ENCODE measurements around the gene MZF1. TPM values are rescaled to one million over a fixed set of nuclear protein-coding genes. Genes with fewer than 3 reads are reported as not detected.

MZF1 gene
- total and polyA plus RNA-seq, 10 of the 15 experiments (the other 5 are each of a cell fraction or from before 2014, with no cell fraction given) = 0.38 to 14.7 (median 7.2) TPM

DNA sequence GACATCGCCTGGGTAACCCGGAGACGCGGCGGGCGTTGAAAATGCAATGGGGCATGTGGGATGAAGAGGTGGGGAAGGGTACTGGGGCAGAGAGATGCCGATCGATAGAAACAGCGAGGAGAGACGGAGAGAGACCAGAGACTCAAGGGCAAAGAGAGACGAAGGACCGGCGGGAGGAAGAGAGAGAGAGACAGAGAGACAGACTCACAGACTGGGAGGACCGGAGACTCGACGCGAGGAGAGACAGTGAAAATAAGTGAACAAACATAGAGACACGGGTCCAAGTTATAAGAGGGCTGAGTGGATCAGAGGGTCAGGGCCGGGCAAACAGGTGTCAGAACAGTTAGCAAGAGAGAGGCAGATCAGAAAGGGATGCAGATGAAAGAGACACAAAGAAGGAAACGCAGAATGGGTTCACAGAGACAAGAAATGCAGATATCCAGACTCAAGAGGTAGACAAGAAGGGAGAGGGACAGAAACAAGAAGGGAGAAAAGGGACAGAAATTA lies 576 bp upstream of the MZF1 start (continued):
- no peak for TF ChIP-seq POLR2AphosphoS5 (IDR thresholded peaks at IDR 0.05; ENCODE audit: low read length)
- TF ChIP-seq, protein P1, sequence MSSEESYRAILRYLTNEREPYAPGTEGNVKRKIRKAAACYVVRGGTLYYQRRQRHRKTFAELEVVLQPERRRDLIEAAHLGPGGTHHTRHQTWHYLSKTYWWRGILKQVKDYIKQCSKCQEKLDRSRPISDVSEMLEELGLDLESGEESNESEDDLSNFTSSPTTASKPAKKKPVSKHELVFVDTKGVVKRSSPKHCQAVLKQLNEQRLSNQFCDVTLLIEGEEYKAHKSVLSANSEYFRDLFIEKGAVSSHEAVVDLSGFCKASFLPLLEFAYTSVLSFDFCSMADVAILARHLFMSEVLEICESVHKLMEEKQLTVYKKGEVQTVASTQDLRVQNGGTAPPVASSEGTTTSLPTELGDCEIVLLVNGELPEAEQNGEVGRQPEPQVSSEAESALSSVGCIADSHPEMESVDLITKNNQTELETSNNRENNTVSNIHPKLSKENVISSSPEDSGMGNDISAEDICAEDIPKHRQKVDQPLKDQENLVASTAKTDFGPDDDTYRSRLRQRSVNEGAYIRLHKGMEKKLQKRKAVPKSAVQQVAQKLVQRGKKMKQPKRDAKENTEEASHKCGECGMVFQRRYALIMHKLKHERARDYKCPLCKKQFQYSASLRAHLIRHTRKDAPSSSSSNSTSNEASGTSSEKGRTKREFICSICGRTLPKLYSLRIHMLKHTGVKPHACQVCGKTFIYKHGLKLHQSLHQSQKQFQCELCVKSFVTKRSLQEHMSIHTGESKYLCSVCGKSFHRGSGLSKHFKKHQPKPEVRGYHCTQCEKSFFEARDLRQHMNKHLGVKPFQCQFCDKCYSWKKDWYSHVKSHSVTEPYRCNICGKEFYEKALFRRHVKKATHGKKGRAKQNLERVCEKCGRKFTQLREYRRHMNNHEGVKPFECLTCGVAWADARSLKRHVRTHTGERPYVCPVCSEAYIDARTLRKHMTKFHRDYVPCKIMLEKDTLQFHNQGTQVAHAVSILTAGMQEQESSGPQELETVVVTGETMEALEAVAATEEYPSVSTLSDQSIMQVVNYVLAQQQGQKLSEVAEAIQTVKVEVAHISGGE (CRISPR knock-in tag; IDR thresholded peaks at IDR 0.05) = no peak
- TF ChIP-seq, protein P2, sequence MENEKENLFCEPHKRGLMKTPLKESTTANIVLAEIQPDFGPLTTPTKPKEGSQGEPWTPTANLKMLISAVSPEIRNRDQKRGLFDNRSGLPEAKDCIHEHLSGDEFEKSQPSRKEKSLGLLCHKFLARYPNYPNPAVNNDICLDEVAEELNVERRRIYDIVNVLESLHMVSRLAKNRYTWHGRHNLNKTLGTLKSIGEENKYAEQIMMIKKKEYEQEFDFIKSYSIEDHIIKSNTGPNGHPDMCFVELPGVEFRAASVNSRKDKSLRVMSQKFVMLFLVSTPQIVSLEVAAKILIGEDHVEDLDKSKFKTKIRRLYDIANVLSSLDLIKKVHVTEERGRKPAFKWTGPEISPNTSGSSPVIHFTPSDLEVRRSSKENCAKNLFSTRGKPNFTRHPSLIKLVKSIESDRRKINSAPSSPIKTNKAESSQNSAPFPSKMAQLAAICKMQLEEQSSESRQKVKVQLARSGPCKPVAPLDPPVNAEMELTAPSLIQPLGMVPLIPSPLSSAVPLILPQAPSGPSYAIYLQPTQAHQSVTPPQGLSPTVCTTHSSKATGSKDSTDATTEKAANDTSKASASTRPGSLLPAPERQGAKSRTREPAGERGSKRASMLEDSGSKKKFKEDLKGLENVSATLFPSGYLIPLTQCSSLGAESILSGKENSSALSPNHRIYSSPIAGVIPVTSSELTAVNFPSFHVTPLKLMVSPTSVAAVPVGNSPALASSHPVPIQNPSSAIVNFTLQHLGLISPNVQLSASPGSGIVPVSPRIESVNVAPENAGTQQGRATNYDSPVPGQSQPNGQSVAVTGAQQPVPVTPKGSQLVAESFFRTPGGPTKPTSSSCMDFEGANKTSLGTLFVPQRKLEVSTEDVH (IDR thresholded peaks at IDR 0.05; ENCODE audit: low read depth, partially characterized antibody) = no peak
- TF ChIP-seq, protein P3, sequence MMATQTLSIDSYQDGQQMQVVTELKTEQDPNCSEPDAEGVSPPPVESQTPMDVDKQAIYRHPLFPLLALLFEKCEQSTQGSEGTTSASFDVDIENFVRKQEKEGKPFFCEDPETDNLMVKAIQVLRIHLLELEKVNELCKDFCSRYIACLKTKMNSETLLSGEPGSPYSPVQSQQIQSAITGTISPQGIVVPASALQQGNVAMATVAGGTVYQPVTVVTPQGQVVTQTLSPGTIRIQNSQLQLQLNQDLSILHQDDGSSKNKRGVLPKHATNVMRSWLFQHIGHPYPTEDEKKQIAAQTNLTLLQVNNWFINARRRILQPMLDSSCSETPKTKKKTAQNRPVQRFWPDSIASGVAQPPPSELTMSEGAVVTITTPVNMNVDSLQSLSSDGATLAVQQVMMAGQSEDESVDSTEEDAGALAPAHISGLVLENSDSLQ (IDR thresholded peaks at IDR 0.05) = no peak
- peak; percentile 98 for TF ChIP-seq SIN3A (IDR thresholded peaks at IDR 0.05; ENCODE audit: low read depth, low read length)
- TF ChIP-seq MTA3 (IDR thresholded peaks at IDR 0.05; ENCODE audit: borderline replicate concordance, low read length) = no peak
- TF ChIP-seq, protein P4, sequence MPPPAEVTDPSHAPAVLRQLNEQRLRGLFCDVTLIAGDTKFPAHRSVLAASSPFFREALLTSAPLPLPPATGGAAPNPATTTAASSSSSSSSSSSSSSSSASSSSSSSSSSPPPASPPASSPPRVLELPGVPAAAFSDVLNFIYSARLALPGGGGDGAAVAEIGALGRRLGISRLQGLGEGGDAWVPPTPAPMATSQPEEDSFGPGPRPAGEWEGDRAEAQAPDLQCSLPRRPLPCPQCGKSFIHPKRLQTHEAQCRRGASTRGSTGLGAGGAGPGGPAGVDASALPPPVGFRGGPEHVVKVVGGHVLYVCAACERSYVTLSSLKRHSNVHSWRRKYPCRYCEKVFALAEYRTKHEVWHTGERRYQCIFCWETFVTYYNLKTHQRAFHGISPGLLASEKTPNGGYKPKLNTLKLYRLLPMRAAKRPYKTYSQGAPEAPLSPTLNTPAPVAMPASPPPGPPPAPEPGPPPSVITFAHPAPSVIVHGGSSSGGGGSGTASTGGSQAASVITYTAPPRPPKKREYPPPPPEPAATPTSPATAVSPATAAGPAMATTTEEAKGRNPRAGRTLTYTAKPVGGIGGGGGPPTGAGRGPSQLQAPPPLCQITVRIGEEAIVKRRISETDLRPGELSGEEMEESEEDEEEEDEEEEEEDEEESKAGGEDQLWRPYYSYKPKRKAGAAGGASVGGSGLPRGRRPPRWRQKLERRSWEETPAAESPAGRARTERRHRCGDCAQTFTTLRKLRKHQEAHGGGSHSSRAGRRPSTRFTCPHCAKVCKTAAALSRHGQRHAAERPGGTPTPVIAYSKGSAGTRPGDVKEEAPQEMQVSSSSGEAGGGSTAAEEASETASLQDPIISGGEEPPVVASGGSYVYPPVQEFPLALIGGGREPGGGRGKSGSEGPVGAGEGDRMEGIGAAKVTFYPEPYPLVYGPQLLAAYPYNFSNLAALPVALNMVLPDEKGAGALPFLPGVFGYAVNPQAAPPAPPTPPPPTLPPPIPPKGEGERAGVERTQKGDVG (CRISPR knock-in tag; IDR thresholded peaks at IDR 0.05) = no peak
- TF ChIP-seq TAF1 (IDR thresholded peaks at IDR 0.05; ENCODE audit: borderline replicate concordance, low read depth, low read length) = no peak
